DND-41 (cell line): ENCODE measurements around the gene TNPO3.
"Not testable (repeated sequence)": the region's sequence is repeated elsewhere in the genome, so short reads cannot be mapped to it uniquely, and the experiment has no call there.

Source experiments
- ATAC-seq: fragments of 200-7000 bp; cut with Tn5 transposase; 3 replicates; pipeline ENCODE4 v1.9.1; 2021; ENCODE audit warnings: low read depth; ENCODE audit not compliant: insufficient read depth
- DNase-seq: peaks from one replicate; pipeline ENCODE4 v3.0.0-alpha.2; 2020
- H2AFZ ChIP-seq: 2 replicates; pipeline ENCODE4 v1.6.0; 2012; ENCODE audit warnings: low read depth, low read length
- H3K27ac ChIP-seq: 2 replicates; pipeline ENCODE4 v1.5.1; 2012; ENCODE audit warnings: low read length, inconsistent platforms
- H3K27me3 ChIP-seq: fragments of 200-600 bp; sonication (generic); 2 replicates; pipeline ENCODE4 v1.6.0; 2012; ENCODE audit warnings: low read length, mild to moderate bottlenecking, inconsistent platforms; ENCODE audit not compliant: insufficient read depth, poor library complexity
- H3K36me3 ChIP-seq: 2 replicates; pipeline ENCODE4 v1.5.1; 2012; ENCODE audit warnings: low read length, inconsistent platforms; ENCODE audit not compliant: insufficient read depth
- H3K4me1 ChIP-seq: 2 replicates; pipeline ENCODE4 v1.5.1; 2012; ENCODE audit warnings: mild to moderate bottlenecking, low read length; ENCODE audit not compliant: insufficient read depth
- H3K4me2 ChIP-seq: 2 replicates; pipeline ENCODE4 v1.6.0; 2012; ENCODE audit warnings: mild to moderate bottlenecking, moderate library complexity, low read length, inconsistent platforms; ENCODE audit not compliant: insufficient read depth
- H3K4me3 ChIP-seq, 2 experiments: fragments of 200-600 bp in 1 of 2; shearing (Covaris generic) in 1 of 2; 2 replicates each; pipeline ENCODE4 v1.5.1; 2012 to 2016; ENCODE audit warnings: inconsistent platforms in 2 of 2, low read length in 2 of 2, mild to moderate bottlenecking in 2 of 2, low read depth in 1 of 2, moderate library complexity in 1 of 2
- H3K79me2 ChIP-seq: 2 replicates; pipeline ENCODE4 v1.6.0; 2012; ENCODE audit warnings: low read length, inconsistent platforms; ENCODE audit not compliant: insufficient read depth
- H3K9ac ChIP-seq: 2 replicates; pipeline ENCODE4 v1.6.0; 2012; ENCODE audit warnings: low read depth, mild to moderate bottlenecking, inconsistent platforms, low read length, moderate library complexity
- H3K9me3 ChIP-seq: 2 replicates; pipeline ENCODE4 v1.5.1; 2012; ENCODE audit warnings: low read length, moderate library complexity, mild to moderate bottlenecking, inconsistent platforms; ENCODE audit not compliant: insufficient read depth, severe bottlenecking
- H4K20me1 ChIP-seq: 2 replicates; pipeline ENCODE4 v1.6.0; 2012; ENCODE audit warnings: low read length; ENCODE audit not compliant: insufficient read depth
- EZH2 ChIP-seq: IDR thresholded peaks from 3 replicates; pipeline ENCODE4 v1.6.1; 2012; ENCODE audit warnings: borderline replicate concordance, low read depth, mild to moderate bottlenecking, moderate library complexity, low read length, inconsistent platforms; ENCODE audit not compliant: severe bottlenecking
- TF ChIP-seq, protein P1 (sequence below): IDR thresholded peaks from 2 replicates; pipeline ENCODE4 v1.5.1; 2012; ENCODE audit warnings: borderline replicate concordance, low read length, moderate library complexity, mild to moderate bottlenecking; ENCODE audit not compliant: poor library complexity, severe bottlenecking; ENCODE audit errors: extremely low read depth

TNPO3 gene

DNA sequence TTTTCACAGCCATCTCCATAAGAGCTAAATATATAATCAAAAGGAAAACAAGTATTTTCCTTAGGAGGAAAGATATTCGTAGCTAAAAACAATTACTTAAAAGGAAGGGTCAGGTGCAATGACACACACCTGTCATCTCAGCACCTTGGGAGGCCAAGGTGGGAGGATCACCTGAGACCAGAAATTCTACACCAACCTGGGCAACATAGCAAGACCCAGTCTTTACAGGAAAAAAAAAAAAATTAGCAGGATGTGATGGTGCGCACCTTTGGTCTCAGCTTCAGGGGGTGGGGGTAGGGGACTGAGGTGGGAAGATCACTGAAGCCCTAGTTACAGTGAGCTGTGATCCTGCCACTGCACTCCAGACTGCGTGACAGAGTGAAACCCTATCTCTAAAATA is 11.9 kb downstream of the TNPO3 start:
- Histone ChIP-seq H3K4me2 (no peak overlapping the region), H4K20me1 (peaks cover 86% of the 10 kb centered on the region), H3K27me3 (no peaks in the 10 kb centered on the region), H3K4me1 (peaks cover 13% of the 10 kb centered on the region; the same call in 1 of the 2 replicates), H3K4me3 (no peak overlapping the region), H3K79me2 (peaks cover 100% of the 10 kb centered on the region), H2AFZ (no peak overlapping the region), H3K36me3 (peaks cover 59% of the 10 kb centered on the region), H3K9me3 (no peaks in the 10 kb centered on the region), H3K9ac (no peak overlapping the region), H3K27ac (no peak overlapping the region)
- TF ChIP-seq, protein P1, sequence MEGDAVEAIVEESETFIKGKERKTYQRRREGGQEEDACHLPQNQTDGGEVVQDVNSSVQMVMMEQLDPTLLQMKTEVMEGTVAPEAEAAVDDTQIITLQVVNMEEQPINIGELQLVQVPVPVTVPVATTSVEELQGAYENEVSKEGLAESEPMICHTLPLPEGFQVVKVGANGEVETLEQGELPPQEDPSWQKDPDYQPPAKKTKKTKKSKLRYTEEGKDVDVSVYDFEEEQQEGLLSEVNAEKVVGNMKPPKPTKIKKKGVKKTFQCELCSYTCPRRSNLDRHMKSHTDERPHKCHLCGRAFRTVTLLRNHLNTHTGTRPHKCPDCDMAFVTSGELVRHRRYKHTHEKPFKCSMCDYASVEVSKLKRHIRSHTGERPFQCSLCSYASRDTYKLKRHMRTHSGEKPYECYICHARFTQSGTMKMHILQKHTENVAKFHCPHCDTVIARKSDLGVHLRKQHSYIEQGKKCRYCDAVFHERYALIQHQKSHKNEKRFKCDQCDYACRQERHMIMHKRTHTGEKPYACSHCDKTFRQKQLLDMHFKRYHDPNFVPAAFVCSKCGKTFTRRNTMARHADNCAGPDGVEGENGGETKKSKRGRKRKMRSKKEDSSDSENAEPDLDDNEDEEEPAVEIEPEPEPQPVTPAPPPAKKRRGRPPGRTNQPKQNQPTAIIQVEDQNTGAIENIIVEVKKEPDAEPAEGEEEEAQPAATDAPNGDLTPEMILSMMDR, result no peak
- TF ChIP-seq EZH2, result no peak
- no peak for ATAC-seq
- DNase-seq, result no peak

DNA sequence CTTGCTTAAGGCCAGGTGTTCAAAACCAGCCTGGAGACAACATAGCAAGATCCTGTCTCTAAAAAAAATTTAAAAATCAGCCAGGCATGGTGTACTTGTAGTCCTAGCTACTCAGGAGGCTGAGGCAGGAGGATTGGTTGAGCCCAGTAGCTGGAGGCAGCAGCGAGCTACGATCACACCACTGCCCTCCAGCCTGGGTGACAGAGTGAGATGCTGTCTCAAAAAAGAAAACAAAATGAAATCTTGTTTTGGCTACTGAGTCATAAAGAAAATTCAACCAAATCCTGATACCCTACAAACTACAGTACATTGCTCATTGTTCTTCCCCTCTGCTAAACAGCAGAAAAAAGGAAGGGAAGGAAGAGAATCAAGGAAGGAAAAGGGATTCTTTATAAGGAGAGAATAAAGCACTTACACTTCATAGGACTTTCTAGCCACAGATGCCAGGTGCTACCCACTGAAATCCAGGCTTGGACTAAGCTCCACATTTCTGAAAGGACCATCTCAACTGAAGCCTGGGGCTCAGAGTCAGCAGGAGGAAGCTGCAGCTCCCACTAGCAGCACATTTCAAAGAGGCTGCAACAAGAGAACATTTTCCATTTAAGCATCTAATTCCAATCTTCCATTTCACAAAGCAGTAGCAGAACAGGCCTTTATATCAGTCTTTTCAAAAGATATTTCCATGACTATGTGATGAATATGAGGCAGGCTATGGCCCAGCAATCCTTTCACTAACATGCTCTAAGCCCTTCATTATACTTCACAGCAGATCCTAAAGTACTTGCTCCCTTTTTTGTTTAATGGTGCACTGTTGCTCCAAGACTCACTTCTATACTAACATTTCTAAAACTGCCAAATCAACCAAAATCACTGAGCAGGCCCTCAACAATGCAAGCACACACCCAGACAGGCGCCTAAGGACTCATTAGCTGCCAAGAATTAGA is 13.5 kb downstream of the TNPO3 start:
- H3K27ac ChIP-seq, result no peak overlapping the region
- TF ChIP-seq, protein P1, result no peak
- no peak for TF ChIP-seq EZH2
- H3K27me3 ChIP-seq, result no peaks in the 10 kb centered on the region
- ATAC-seq, result no peak
- DNase-seq, result no peak
- H3K4me3 ChIP-seq, result no peak overlapping the region
- no peak overlapping the region for H3K4me2 ChIP-seq
- no peak overlapping the region for H3K9ac ChIP-seq
- peaks cover 100% of the 10 kb centered on the region for H3K79me2 ChIP-seq
- no peak overlapping the region for H2AFZ ChIP-seq
- H3K36me3 ChIP-seq, result peaks cover 61% of the 10 kb centered on the region
- peaks cover under 1% of the 10 kb centered on the region; the same call in 1 of the 2 replicates for H3K4me1 ChIP-seq
- peaks cover 82% of the 10 kb centered on the region for H4K20me1 ChIP-seq
- H3K9me3 ChIP-seq, result no peaks in the 10 kb centered on the region

DNA sequence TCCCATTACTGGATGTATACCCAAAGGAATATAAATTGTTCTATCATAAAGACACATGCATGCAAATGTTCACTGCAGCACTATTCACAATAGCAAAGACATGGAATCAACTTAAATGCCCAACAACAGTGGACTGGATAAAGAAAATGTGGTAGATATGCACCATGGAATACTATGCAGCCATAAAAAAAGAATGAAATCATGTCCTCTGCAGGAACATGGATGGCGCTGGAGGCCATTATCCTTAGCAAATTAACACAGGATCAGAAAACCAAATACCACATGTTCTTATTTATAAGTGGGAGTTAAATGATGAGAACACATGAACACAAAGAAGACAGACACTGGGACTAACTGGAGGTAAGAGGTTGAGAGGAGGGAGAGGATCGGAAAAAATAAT is 16.4 kb downstream of the TNPO3 start:
- not testable (repeated sequence) for ATAC-seq, H2AFZ ChIP-seq, DNase-seq, H3K27ac ChIP-seq, H3K9me3 ChIP-seq, H3K4me1 ChIP-seq, H3K27me3 ChIP-seq, H3K4me2 ChIP-seq, H3K9ac ChIP-seq, H3K4me3 ChIP-seq
- Histone ChIP-seq H3K79me2 (peaks cover 96% of the 10 kb centered on the region), H4K20me1 (peaks cover 69% of the 10 kb centered on the region), H3K36me3 (peaks cover 76% of the 10 kb centered on the region)

DNA sequence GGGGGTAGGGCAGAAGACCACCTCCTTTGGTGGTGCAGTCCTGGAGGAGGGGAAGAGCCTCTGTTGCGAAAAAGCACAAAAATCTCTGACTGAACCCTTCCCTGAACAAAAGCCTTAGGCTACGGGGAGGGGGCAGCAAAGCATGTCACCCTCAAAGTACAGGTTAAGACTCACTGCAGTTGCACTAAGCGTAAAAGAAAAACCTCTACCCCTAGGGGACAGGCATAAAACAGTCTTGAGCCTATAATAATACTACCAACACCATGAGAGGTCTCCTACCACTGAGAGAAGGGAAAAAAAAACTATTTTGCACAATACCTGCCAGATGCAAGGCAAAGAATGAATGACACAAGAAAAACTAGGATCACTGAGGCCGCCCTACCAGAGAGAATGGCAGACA is 17.3 kb downstream of the TNPO3 start:
- H3K36me3 ChIP-seq, result peaks cover 82% of the 10 kb centered on the region
- no peaks in the 10 kb centered on the region for H3K27me3 ChIP-seq
- no peaks in the 10 kb centered on the region for H3K4me1 ChIP-seq
- DNase-seq (no peak), ATAC-seq (no peak)
- H3K79me2 ChIP-seq, result peaks cover 96% of the 10 kb centered on the region
- no peak overlapping the region for H3K4me2 ChIP-seq
- no peak overlapping the region for H2AFZ ChIP-seq
- no peak overlapping the region for H3K27ac ChIP-seq
- peaks cover 69% of the 10 kb centered on the region for H4K20me1 ChIP-seq
- no peak overlapping the region for H3K4me3 ChIP-seq
- TF ChIP-seq, protein P1, result no peak
- TF ChIP-seq EZH2, result no peak
- no peak overlapping the region for H3K9ac ChIP-seq
- no peaks in the 10 kb centered on the region for H3K9me3 ChIP-seq
